ENCODE measurements around the gene SLC27A1.

DNA sequence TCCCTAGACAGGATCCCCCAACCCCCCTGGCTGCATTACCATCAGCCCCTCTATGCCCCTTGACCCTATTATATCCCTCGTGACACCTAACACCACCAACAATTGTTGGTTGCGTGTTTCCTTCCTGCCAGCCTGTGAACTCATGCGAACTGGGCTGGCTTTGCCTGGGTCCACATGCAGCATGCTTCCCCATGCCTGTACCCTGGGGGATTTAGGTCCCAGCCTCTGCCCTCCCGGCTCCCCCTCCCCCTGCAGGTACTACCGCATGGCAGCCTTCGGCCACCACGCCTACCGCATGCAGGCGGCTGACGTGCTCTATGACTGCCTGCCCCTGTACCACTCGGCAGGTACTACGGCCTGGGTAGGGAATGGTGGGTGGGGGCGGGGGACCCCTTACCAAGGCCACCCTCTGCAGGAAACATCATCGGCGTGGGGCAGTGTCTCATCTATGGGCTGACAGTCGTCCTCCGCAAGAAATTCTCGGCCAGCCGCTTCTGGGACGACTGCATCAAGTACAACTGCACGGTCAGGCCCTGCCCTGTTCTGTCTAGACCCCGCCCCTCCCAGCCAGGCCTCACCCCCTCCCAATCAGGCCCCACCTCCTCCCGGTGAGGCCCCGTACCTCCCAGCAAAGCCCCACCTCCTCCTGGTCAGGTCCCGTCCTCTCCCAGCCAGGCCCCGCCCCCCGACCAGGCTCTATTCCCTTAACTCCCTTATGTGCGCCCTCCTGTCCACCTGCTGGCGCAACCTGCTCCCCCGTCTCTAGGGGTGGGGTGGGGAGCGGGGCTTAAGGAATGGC is 18.5 kb downstream of the SLC27A1 start:
- TF ChIP-seq, protein P1, sequence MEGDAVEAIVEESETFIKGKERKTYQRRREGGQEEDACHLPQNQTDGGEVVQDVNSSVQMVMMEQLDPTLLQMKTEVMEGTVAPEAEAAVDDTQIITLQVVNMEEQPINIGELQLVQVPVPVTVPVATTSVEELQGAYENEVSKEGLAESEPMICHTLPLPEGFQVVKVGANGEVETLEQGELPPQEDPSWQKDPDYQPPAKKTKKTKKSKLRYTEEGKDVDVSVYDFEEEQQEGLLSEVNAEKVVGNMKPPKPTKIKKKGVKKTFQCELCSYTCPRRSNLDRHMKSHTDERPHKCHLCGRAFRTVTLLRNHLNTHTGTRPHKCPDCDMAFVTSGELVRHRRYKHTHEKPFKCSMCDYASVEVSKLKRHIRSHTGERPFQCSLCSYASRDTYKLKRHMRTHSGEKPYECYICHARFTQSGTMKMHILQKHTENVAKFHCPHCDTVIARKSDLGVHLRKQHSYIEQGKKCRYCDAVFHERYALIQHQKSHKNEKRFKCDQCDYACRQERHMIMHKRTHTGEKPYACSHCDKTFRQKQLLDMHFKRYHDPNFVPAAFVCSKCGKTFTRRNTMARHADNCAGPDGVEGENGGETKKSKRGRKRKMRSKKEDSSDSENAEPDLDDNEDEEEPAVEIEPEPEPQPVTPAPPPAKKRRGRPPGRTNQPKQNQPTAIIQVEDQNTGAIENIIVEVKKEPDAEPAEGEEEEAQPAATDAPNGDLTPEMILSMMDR (IDR thresholded peaks at IDR 0.05; ENCODE audit: low read depth, low read length, missing input control), result peak; percentile 4
- TF ChIP-seq SP1 (IDR thresholded peaks at IDR 0.05), result peak; percentile 9
- TF ChIP-seq, protein P2, sequence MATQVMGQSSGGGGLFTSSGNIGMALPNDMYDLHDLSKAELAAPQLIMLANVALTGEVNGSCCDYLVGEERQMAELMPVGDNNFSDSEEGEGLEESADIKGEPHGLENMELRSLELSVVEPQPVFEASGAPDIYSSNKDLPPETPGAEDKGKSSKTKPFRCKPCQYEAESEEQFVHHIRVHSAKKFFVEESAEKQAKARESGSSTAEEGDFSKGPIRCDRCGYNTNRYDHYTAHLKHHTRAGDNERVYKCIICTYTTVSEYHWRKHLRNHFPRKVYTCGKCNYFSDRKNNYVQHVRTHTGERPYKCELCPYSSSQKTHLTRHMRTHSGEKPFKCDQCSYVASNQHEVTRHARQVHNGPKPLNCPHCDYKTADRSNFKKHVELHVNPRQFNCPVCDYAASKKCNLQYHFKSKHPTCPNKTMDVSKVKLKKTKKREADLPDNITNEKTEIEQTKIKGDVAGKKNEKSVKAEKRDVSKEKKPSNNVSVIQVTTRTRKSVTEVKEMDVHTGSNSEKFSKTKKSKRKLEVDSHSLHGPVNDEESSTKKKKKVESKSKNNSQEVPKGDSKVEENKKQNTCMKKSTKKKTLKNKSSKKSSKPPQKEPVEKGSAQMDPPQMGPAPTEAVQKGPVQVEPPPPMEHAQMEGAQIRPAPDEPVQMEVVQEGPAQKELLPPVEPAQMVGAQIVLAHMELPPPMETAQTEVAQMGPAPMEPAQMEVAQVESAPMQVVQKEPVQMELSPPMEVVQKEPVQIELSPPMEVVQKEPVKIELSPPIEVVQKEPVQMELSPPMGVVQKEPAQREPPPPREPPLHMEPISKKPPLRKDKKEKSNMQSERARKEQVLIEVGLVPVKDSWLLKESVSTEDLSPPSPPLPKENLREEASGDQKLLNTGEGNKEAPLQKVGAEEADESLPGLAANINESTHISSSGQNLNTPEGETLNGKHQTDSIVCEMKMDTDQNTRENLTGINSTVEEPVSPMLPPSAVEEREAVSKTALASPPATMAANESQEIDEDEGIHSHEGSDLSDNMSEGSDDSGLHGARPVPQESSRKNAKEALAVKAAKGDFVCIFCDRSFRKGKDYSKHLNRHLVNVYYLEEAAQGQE (IDR thresholded peaks at IDR 0.05), result no peak
- TF ChIP-seq GABPA (IDR thresholded peaks at IDR 0.05 in 1 of 2, conservative IDR thresholded peaks at IDR 0.05 in 1 of 2), result no peak
- TF ChIP-seq, protein P3, sequence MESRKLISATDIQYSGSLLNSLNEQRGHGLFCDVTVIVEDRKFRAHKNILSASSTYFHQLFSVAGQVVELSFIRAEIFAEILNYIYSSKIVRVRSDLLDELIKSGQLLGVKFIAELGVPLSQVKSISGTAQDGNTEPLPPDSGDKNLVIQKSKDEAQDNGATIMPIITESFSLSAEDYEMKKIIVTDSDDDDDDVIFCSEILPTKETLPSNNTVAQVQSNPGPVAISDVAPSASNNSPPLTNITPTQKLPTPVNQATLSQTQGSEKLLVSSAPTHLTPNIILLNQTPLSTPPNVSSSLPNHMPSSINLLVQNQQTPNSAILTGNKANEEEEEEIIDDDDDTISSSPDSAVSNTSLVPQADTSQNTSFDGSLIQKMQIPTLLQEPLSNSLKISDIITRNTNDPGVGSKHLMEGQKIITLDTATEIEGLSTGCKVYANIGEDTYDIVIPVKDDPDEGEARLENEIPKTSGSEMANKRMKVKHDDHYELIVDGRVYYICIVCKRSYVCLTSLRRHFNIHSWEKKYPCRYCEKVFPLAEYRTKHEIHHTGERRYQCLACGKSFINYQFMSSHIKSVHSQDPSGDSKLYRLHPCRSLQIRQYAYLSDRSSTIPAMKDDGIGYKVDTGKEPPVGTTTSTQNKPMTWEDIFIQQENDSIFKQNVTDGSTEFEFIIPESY (IDR thresholded peaks at IDR 0.05), result no peak
- no peak for TF ChIP-seq TAF1 (conservative IDR thresholded peaks at IDR 0.05)
- no peak for TF ChIP-seq RAD21 (IDR thresholded peaks at IDR 0.05)
- TF ChIP-seq, protein P4, sequence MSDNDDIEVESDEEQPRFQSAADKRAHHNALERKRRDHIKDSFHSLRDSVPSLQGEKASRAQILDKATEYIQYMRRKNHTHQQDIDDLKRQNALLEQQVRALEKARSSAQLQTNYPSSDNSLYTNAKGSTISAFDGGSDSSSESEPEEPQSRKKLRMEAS (IDR thresholded peaks at IDR 0.05), result no peak
- TF ChIP-seq JUND (IDR thresholded peaks at IDR 0.05), result no peak
- no peak for TF ChIP-seq EGR1 (IDR thresholded peaks at IDR 0.05; ENCODE audit: low read depth in 2 of 2)
- TF ChIP-seq, protein P5, sequence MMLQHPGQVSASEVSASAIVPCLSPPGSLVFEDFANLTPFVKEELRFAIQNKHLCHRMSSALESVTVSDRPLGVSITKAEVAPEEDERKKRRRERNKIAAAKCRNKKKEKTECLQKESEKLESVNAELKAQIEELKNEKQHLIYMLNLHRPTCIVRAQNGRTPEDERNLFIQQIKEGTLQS (IDR thresholded peaks at IDR 0.05), result no peak
- no peak for TF ChIP-seq HNF4A (conservative IDR thresholded peaks at IDR 0.05)
- TF ChIP-seq YY1 (IDR thresholded peaks at IDR 0.05), result no peak
- no peak for TF ChIP-seq FOXA1 (IDR thresholded peaks at IDR 0.05)

Measured in liver (tissue), 3 donors.